RPMI7951 (cell line): ENCODE data around the gene STEAP2. TPM values are rescaled to one million over a fixed set of nuclear protein-coding genes. Genes with fewer than 3 reads are reported as not detected.
"Not testable (repeated sequence)": the region's sequence is repeated elsewhere in the genome, so short reads cannot be mapped to it uniquely, and the experiment has no call there.

Experiments used
- DNase-seq: peaks from one replicate; pipeline ENCODE4 v3.0.0-alpha.2; 2012; ENCODE audit warnings: low read depth
- total RNA-seq: library from RNA; depleted of rRNA; stranded (reverse); fragments of >200 nt; shearing (Covaris generic); gene quantifications from 2 replicates; pipeline ENCODE4 v1.2.3, GENCODE V29; 2014

Gene STEAP2
- total RNA-seq, 1 experiment from 2014 or later = 5.8 TPM

DNA sequence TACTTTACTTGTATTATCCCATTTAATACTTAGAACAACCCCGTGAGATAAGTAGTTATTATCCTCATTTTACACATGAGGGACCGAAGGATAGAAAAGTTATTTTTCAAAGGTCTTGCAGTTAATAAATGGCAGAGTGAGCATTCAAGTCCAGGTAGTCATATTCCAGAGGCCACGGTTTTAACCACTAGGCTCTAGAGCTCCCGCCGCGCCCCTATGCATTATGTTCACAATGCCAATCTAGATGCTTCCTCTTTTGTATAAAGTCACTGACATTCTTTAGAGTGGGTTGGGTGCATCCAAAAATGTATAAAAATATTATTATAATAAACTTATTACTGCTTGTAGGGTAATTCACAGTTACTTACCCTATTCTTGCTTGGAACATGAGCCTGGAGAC, 22.0 kb downstream of the STEAP2 start:
- no peak for DNase-seq

GRCh38 chr7:90236721-90237289, 25.3 kb downstream of the STEAP2 start:
- DNase-seq = no peak

DNA sequence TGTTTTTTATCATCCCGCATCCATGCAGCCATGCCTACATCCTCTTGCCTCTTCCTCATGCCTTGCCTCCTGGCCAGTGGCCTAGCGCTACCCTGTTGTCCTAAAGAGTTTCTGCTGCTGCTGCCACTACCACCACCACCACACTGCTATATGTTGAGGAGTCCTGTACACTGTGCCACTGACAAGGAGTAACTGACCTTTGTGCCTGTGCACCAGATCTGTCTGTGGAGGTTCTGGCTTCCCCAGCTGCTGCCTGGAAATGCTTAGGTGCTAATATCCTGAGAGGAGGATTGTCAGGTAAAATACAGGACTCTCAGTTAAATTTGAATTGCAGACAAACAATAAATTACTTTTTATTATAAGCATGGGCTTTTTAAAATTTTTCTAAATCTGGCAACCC, 26.5 kb downstream of the STEAP2 start:
- no peak for DNase-seq

GRCh38 chr7:90238583-90238982, 27.0 kb downstream of the STEAP2 start:
- DNase-seq = no peak

DNA sequence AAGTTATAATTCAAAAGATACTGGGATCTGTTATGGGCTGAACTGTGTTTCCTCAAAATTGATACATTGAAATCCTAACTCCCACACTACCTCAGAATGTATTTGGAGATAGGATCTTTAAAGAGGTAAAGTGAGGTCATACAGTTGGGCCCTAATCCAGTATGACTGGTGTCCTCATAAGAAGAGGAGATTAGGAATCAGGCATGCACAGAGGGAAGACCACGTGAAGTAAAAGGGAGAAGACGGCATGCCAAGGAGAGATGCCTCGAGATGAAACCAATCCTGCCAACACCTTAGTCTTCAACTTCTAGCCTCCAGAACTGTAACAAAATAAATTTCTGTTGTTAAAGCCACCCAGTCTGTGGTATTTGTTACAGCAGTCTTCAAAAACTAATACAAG, 27.5 kb downstream of the STEAP2 start:
- DNase-seq = peak; percentile 29

GRCh38 chr7:90239625-90240228, 28.2 kb downstream of the STEAP2 start:
- peak; percentile 38 for DNase-seq

DNA sequence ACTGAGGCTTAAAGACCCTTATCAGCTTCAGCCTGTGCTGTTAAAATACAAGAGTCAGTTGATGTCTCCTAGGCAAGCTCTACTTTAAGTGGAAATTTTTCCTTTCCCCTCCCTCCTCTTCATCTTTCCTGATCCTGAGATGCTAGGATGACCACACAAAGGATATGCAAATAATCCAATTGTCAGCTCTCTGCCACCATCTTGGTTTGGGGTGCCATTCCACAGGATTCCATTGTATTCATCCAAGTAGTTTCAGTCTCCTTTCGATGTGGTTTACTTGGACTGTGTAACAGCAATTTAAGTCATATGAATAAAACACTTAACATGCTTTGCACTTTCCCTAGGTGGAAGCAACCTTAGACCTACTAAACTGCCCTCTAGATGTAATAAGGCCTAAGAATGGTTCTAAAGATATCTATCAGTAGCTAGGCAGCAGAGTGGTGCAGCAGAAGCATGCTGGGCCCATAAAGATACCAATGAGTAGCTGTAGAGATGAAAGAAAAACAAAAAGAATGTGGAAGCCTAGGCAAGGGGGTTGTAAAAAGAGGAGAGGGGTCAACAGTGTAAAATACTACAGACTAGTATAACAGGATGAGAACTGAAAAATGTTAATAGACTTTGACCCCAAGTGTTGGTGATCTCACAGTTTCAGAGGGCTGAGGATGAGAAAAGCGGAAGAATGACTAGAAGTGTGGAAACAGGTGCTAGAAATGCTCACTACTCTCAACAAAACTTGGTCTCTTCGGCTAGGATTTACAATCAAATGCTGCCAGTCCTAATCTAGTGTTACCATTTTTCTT, 31.0 kb downstream of the STEAP2 start:
- DNase-seq = no peak

- DNase-seq = no peak
Measured at GRCh38 chr7:90243556-90243955, 32.0 kb downstream of the STEAP2 start.

GRCh38 chr7:90244565-90244908, 33.0 kb downstream of the STEAP2 start:
- DNase-seq = no peak

DNA sequence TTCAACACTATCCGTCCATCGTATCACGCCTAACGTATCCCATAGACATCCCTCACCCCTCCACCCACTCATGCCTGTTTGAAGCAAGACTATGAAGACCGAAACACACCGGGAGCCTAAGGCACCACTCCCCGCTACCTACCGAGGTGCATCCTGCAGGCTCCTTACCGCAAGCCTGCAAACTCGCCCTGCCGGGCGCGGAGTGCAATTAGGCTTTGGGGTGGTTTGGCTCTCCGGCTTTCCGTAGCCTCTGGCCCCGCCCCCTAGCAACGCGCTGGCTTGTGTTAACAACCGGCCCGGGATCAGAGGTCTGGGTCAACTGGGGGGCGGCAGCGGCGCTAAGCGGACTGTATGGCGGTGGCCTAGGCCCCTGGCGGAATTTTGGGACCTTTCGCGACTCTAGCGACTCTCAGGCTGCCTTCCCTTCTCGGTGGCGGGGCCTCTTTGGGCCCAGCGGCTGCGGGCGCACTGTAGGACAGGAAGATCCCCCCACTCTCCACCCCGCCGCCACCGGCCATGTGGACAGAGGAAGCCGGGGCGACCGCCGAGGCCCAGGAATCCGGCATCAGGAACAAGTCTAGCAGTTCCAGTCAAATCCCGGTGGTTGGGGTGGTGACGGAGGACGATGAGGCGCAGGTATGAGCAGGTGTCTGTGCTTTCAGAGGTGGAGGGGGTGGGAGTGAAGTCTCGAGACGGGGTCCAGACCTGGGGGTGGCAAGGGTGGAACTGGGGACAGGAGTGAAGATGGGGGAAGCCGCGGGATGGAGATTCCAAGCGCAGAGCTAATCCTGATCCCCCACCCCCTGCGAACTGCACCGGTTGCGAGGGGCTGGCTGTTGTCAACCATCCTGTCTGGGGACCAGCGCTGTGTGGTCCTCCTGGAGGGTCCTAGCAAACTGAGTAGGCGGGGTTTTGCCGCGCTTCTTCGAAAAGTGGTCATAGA, 33.6 kb downstream of the STEAP2 start, which contains the start of gene CFAP69:
CFAP69 (plus strand) TSS at position 266 of the 943 bp plus-strand sequence; CDS start at position 517, 251 bp downstream.
- peak; percentile 84 for DNase-seq

DNA sequence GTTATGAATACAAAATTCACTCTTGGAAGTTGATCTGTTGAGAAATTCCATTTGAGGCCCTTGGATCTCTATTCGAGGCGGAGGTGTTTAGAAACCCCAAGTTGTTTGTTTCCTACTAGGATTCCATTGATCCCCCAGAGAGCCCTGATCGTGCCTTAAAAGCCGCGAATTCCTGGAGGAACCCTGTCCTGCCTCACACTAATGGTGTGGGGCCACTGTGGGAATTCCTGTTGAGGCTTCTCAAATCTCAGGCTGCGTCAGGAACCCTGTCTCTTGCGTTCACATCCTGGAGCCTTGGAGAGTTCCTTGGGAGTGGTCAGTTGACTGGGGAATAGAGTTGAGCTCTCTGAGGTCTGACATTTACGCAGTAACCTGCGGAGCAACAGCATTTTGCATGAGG, 34.6 kb downstream of the STEAP2 start:
- peak; percentile 12 for DNase-seq

DNA sequence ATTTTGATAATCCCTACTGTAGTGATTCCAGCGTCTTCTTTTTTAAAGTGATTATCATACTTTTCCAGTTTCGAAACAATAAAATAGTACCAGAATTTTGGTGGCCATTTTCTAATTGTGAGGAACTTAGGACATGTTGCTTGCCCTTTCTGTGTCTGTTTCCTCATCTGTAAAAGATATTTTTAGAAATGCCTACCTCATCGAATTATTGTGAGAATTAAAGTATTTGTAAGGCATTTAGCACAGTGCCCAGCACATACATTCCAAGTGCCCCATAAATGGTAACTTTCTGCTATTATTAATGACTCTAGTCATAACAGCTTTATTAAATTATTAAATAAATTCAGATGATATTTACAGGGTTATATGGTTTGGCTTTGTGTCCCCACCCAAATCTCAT, 37.2 kb downstream of the STEAP2 start:
- DNase-seq = no peak

DNA sequence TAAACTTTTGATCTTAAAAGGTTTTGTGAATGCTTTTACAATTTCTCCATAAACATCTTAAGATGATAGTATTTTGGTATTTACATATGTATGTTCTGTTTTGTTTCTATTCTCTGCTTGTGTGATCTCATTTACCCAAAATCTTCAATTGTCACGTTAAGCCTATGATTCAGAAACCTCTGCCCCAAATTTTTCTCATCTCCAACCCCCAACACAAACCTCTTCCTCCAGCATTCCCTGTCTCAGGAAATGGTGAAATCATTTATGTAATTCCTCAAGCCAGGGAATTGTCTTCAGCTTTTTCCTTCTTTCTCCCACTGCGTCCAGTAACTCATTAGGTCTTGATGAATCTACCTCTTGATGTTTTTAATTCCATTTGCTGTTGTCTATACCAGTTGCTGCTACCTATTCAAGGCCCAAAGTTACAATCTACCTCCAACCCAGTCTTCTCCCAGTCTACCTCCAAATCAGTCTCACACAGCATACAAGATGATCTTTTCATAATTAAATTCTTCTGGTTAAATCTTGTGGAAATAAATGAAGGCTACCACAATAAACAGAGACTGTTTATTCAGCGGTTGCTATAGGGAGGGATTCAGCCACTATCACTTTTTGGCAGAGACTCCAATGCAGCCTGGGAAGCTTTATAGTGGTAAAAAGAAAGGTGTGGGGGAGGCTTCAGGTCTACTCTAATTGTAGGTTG, 39.2 kb downstream of the STEAP2 start:
- DNase-seq = peak; percentile 46

DNA sequence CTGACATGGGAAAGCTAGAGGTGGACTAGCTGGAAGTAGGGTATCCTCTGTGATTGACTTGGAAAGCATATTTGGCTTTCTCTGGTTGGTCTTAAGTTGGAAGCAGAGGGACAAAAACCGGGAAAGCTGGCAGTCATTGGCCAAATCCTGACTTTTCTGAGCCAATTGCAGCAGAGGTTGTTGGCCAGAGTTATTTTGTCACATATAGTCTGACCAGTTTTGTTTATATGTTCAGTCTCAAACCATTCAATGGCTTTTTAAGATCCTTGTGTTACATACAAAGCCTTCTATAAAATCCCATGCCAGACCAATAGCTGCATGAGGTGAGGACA, 39.7 kb downstream of the STEAP2 start:
- DNase-seq = peak; percentile 34

DNA sequence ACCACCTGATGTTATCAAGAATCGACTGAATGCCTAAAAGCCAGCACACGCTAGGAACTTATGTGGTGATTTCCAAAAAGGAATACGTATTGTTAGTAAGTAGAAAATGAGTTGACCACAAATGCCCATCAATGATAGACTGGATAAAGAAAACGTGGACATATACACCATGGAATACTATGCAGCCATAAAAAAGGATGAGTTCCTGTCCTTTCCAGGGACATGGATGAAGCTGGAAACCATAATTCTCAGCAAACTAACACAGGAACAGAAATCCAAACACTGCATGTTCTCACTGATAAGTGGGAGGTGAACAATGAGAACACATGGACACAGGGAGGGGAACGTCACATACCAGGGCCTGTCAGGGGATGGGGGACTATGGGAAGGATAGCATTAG, 44.5 kb downstream of the STEAP2 start:
- DNase-seq = not testable (repeated sequence)

DNA sequence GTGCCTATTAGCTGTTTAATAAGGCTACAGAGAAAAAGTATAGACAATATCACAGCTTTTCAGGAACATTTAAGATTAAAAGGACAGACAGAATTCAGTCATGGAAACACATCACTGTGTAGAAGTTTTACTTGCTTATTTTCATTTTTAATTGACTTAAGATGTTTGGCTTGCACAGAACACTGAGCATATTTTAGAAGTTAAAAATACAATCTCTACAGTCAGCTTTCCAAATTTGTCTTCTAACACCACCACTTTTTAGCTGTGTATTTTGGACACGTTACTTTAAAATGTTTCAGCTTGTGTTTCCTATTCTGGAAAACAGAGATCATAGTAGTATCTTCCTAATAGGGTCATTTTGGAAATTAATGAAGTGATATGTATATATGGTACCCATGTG, 45.2 kb downstream of the STEAP2 start:
- no peak for DNase-seq

DNA sequence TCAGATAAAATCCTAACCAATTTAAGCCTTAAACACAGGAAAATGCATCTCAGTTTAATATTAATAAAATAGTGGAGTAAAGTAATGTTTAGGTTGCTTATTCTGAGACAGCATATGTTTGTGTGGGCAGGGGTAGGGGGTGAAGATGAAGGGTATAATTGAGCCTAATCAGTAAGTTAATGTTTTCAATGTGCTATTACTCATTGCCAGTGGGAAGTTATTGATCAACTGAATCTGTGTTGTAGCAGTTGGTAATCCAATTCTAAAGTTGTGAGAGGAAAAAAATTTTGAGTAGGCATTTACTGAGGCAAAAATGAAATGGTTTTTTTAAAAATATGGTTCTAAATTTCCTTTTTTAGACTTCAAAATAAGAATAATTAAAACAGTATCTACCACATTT, 49.9 kb downstream of the STEAP2 start:
- DNase-seq = no peak

- peak; percentile 48 for DNase-seq
Measured at GRCh38 chr7:90262438-90262837, 50.9 kb downstream of the STEAP2 start.

- DNase-seq = no peak
Measured at GRCh38 chr7:90266808-90267207, 55.3 kb downstream of the STEAP2 start.

DNA sequence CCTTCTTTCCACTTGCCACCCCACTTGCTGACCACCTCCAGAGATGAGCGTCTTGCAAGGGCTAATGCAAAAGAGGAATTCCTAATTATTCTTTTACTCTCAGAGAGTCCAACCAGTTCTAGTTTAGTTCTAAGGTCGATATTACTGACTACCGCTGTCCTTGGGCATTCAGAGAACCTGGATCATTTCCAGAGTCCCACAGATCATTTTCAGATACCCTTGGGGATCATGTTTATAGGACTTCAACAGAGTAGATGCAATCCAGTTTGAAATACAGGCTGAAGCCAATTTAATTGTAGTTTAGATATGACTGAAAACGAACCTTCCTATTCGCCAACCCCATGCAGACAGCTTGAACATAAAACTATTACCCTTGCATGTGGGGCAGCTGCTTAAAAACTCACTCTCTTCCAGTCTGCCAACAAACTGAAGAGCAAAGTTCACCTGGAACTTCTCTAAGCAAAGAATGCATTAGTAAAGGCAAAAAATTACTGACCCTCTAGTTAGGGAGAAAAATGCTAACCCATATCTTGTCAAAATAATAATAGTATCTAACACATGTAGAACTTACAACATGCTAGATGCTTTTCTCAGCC, 55.8 kb downstream of the STEAP2 start:
- no peak for DNase-seq

GRCh38 chr7:90269163-90269562, 57.6 kb downstream of the STEAP2 start:
- no peak for DNase-seq
